Measurements from ENCODE around the gene GAR1. TPM values are rescaled to one million over a fixed set of nuclear protein-coding genes. Genes with fewer than 3 reads are reported as not detected.

The GAR1 gene
- total and polyA plus RNA-seq, 9 of the 15 experiments (the other 6 are each of a cell fraction or from before 2014, with no cell fraction given): 35.7 to 194 (median 68.2) TPM

- CTCF ChIA-PET (ENCODE audit: low intra/inter-chr PET ratio): no interaction called here
- Histone ChIP-seq H3K79me2 (ENCODE audit: control insufficient read depth, insufficient read depth, low read length) (no peaks in the 10 kb centered on the region), H4K20me1 (replicated peaks; ENCODE audit: control insufficient read depth, insufficient read depth, low read length) (no peaks in the 10 kb centered on the region), H3K4me1 (replicated peaks in 1 of 2; ENCODE audit: control insufficient read depth in 2 of 2, insufficient read depth in 2 of 2, low read length in 2 of 2) (no peaks in the 10 kb centered on the region), H3K4me3 (no peak overlapping the region), H3K27me3 (ENCODE audit: control insufficient read depth in 2 of 2, insufficient read depth in 2 of 2, low read length in 2 of 2) (no peaks in the 10 kb centered on the region; a peak in 2 of 5 replicates), H3K27ac (ENCODE audit: extremely low read depth, low read depth, low read length) (no peak overlapping the region), H3K36me3 (ENCODE audit: control insufficient read depth, insufficient read depth, low read length) (no peaks in the 10 kb centered on the region), H3K9me1 (ENCODE audit: control insufficient read depth, insufficient read depth, low read length) (peaks cover 2% of the 10 kb centered on the region), H3K4me2 (ENCODE audit: insufficient read depth, low read length) (no peak overlapping the region), H3K9ac (ENCODE audit: insufficient read depth in 1 of 2, low read depth in 2 of 2, low read length in 2 of 2) (no peak overlapping the region), H2AFZ (ENCODE audit: low read depth, low read length) (no peak overlapping the region), H3K9me3 (replicated peaks; ENCODE audit: control insufficient read depth, insufficient read depth, low read depth, low read length) (no peaks in the 10 kb centered on the region)
- WGBS (ENCODE audit: insufficient coverage, low coverage, missing lambda C conversion rate): 9% methylated on average over 5 of the region's 5 CpGs
- intact Hi-C loops (cut with micrococcal nuclease) (no loop called here), in situ Hi-C loops (cut with MboI) (no loop called here)
- ATAC-seq (no peak), FAIRE-seq (no peak), DNase-seq (ENCODE audit: extremely low read depth in 1 of 4, low spot score in 3 of 4) (no peak)
- BruUV-seq (replicated peaks): no TSS peak
- POLR2A ChIA-PET: no interaction called here
- TF ChIP-seq HMGN3 (IDR thresholded peaks at IDR 0.05; ENCODE audit: borderline replicate concordance, extremely low read depth, insufficient read length, low read depth, low read length) (no peak), HCFC1 (IDR thresholded peaks at IDR 0.05; ENCODE audit: low read depth, low read length) (no peak), JUN (IDR thresholded peaks at IDR 0.05; ENCODE audit: borderline replicate concordance, low read depth, low read length) (no peak), JUN (CRISPR knock-in tag; IDR thresholded peaks at IDR 0.05; ENCODE audit: borderline replicate concordance) (no peak), CBX3 (IDR thresholded peaks at IDR 0.05; ENCODE audit: borderline replicate concordance in 1 of 2, low read length in 2 of 2) (no peak), ZNF551 (CRISPR knock-in tag; IDR thresholded peaks at IDR 0.05) (no peak), RBM22 (IDR thresholded peaks at IDR 0.05; ENCODE audit: low read depth, low read length, poor library complexity, severe bottlenecking) (no peak), TRIM25 (IDR thresholded peaks at IDR 0.05; ENCODE audit: borderline replicate concordance) (no peak), U2AF2 (optimal IDR thresholded peaks at IDR 0.05; ENCODE audit: low read depth, low read length) (no peak), HDAC8 (tag; IDR thresholded peaks at IDR 0.05) (no peak), BRF2 (IDR thresholded peaks at IDR 0.05; ENCODE audit: borderline replicate concordance, insufficient read depth, insufficient read length) (no peak), SRF (CRISPR knock-in tag; IDR thresholded peaks at IDR 0.05) (no peak), CBX5 (IDR thresholded peaks at IDR 0.05; ENCODE audit: borderline replicate concordance, low read depth) (no peak), MLLT1 (IDR thresholded peaks at IDR 0.05) (no peak)
- TF ChIP-seq, protein P1, sequence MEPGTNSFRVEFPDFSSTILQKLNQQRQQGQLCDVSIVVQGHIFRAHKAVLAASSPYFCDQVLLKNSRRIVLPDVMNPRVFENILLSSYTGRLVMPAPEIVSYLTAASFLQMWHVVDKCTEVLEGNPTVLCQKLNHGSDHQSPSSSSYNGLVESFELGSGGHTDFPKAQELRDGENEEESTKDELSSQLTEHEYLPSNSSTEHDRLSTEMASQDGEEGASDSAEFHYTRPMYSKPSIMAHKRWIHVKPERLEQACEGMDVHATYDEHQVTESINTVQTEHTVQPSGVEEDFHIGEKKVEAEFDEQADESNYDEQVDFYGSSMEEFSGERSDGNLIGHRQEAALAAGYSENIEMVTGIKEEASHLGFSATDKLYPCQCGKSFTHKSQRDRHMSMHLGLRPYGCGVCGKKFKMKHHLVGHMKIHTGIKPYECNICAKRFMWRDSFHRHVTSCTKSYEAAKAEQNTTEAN (CRISPR knock-in tag; IDR thresholded peaks at IDR 0.05): no peak
These were observed 35.0 kb downstream of the GAR1 start for GRCh38 chr4:109850601-109851000.

Data from K562 (cell line).